Measurements from ENCODE around the gene UPK3BL2. TPM values are rescaled to one million over a fixed set of nuclear protein-coding genes. Genes with fewer than 3 reads are reported as not detected.
"Not testable (repeated sequence)": the region's sequence is repeated elsewhere in the genome, so short reads cannot be mapped to it uniquely, and the experiment has no call there.

The UPK3BL2 gene
- total and polyA plus RNA-seq, 7 donors = 0.88 to 11.1 (median 2.5) TPM

DNA sequence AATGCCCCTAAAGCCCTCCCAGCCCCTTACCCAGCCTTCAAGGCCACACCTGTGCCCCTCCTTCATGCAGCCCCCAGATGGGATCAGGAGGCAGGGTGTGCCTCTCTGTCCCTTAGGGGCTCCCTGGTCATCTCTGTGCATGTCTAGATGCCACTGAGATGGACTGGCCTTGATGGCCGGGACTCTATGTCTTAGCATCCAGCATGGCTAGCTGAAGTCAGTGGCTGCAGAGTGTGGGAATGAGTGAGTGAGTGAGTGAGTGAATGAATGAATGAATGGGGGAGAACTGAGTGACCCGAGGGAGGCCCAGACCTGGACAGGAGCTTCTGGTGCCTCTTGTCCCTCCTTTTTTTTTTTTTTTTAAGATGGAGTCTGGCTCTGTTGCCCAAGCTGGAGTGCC, 11.4 kb downstream of the UPK3BL2 start:
- H3K27ac ChIP-seq; DNase-seq; H3K4me1 ChIP-seq; H3K9me3 ChIP-seq; intact Hi-C loops (cut with DNase I); H3K27me3 ChIP-seq (ENCODE audit: insufficient read depth in 3 of 3, low read length in 2 of 3); H3K4me3 ChIP-seq; H3K36me3 ChIP-seq (ENCODE audit: insufficient read depth in 1 of 2, low read depth in 1 of 2): not testable (repeated sequence)
- 92 to 100% (median 92%) methylated on average over 2 of the region's 2 CpGs for WGBS, 3 donors
- ATAC-seq = peak in 1 of 4 donors; percentile 6

DNA sequence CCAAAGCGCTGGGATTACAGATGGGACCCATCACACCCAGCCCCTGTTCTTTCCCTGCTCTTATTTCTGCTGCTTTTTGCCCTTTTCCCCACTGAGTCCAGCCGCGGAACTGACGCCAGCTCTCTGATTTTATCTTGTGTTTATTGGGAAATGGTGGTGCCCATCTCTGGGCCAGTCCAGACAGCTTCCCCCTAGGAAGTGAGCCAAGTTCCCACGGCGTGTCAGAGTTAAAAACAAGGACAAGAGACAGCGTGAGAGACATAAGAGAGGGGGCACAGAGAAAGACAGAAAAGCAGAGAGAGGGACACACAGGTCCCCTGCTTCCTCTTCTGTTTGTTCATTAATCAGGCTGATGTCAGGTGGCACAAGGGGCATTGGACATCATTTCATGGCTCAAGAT, 11.9 kb downstream of the UPK3BL2 start:
- intact Hi-C loops (cut with DNase I); H3K27ac ChIP-seq; H3K4me1 ChIP-seq; H3K9me3 ChIP-seq; H3K36me3 ChIP-seq (ENCODE audit: insufficient read depth in 1 of 2, low read depth in 1 of 2); H3K27me3 ChIP-seq (ENCODE audit: insufficient read depth in 3 of 3, low read length in 2 of 3); H3K4me3 ChIP-seq; ATAC-seq: not testable (repeated sequence)
- WGBS, 3 donors = no CpG with 5 or more reads among the region's 7 CpGs
- DNase-seq = peak; percentile 6 to 30

- intact Hi-C loops (cut with DNase I); H3K27ac ChIP-seq; H3K36me3 ChIP-seq (ENCODE audit: insufficient read depth in 1 of 2, low read depth in 1 of 2); DNase-seq; H3K4me3 ChIP-seq; H3K27me3 ChIP-seq (ENCODE audit: insufficient read depth in 3 of 3, low read length in 2 of 3); H3K4me1 ChIP-seq; H3K9me3 ChIP-seq: not testable (repeated sequence)
- WGBS, 3 donors = 72 to 90% (median 90%) methylated on average over 2 to 3 of the region's 13 CpGs
- ATAC-seq = peak in 3 of 4 donors; percentile 11 to 19 (median 14)
These were observed 15.4 kb downstream of the UPK3BL2 start for GRCh38 chr7:102527822-102528793.

GRCh38 chr7:102527182-102527581, 16.3 kb downstream of the UPK3BL2 start:
- H3K36me3 ChIP-seq (ENCODE audit: insufficient read depth in 1 of 2, low read depth in 1 of 2); DNase-seq; H3K27ac ChIP-seq; H3K9me3 ChIP-seq; H3K4me3 ChIP-seq; H3K27me3 ChIP-seq (ENCODE audit: insufficient read depth in 3 of 3, low read length in 2 of 3); intact Hi-C loops (cut with DNase I); H3K4me1 ChIP-seq: not testable (repeated sequence)
- peak in 3 of 4 donors; percentile 22 to 27 (median 22) for ATAC-seq
- 70 to 78% (median 75%) methylated on average over 1 of the region's 8 CpGs for WGBS, 3 donors

DNA sequence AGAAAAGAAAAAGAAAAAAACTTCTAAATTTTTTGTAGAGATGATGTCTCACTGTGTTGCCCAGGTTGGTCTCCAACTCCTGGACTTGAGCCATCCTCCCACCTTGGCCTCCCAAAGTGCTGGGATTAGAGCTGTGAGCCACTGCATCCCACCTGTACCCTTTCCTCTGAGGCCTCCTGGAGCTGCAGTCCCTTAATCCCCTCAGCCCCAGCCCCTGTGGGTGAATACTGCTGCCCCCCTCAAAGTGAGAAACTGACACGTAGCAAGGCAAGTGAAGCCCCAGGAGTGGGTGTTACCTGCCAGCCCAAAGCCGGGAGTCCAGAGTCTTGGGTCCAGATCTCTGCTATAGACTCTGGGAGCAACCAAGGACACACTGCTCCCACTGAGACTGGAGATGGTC, 18.7 kb downstream of the UPK3BL2 start:
- H3K36me3 ChIP-seq (ENCODE audit: insufficient read depth in 1 of 2, low read depth in 1 of 2); H3K9me3 ChIP-seq; H3K4me3 ChIP-seq; H3K4me1 ChIP-seq; intact Hi-C loops (cut with DNase I); H3K27me3 ChIP-seq (ENCODE audit: insufficient read depth in 3 of 3, low read length in 2 of 3); H3K27ac ChIP-seq: not testable (repeated sequence)
- 54 to 67% (median 56%) methylated on average over 1 of the region's 2 CpGs for WGBS, 3 donors
- DNase-seq (peak in 1 of 2 donors; percentile 1), ATAC-seq (peak in 2 of 4 donors; percentile 11 to 20)

DNA sequence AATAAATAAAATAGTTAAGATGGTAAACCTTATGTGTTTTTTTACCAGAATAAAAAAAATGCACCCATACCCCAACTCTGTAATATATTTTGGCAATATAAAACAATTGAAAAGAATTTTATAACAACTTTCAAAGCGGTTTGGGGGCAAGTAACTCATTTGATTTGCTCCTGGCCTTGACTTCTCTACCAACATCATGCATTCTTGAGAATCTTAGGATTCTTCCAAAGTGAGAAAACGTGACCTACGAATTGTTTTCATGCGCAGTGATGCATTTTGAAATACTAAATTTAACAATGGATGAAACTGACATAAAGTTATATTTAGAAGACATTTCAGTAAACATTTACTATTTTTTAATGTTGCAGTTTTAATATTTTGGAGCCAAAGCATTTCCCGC, 22.7 kb downstream of the UPK3BL2 start:
- DNase-seq; H3K36me3 ChIP-seq (ENCODE audit: insufficient read depth in 1 of 2, low read depth in 1 of 2); H3K4me1 ChIP-seq; H3K4me3 ChIP-seq; H3K27ac ChIP-seq; H3K9me3 ChIP-seq; H3K27me3 ChIP-seq (ENCODE audit: insufficient read depth in 3 of 3, low read length in 2 of 3); ATAC-seq; intact Hi-C loops (cut with DNase I): not testable (repeated sequence)
- 79 to 80% methylated on average over 4 of the region's 5 CpGs; no CpG with 5 or more reads in 1 of the 3 donors for WGBS, 3 donors

DNA sequence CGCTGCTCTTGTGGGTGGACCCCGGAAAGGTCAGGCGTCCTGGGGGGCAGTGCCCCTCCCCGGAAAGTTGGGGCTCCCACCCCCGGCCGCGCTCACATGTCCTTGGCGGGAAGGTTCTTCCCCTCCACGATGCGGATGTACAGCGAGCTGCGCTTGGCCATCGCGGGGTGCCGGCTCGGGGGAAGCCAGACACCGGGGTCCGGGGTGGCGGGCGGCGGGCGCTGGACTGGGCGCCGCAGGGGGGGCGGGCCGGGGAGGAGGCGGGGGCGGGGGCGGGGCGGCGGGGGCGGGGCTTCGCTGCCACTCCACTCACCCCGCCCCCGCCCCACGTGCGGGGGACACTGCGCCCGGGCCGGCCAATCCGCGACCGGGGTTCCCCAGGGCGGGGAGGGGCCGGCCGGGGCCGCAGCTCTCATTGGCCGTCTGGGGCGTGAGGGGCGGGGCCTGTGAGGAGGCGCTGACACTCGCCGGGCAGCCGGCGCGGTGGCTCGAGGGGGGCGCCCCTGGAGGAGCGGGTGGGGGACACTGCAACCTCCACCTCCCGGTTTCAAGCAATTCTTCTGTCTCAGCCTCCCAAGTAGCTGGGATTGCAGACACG, 25.8 kb downstream of the UPK3BL2 start, which contains the start of gene RASA4B:
Gene RASA4B, minus strand, starts transcription at position 228 of the 598 bp plus-strand sequence. Its CDS starts 67 bp downstream, at position 161.
- H3K27ac ChIP-seq; H3K36me3 ChIP-seq (ENCODE audit: insufficient read depth in 1 of 2, low read depth in 1 of 2); H3K4me1 ChIP-seq; H3K27me3 ChIP-seq (ENCODE audit: insufficient read depth in 3 of 3, low read length in 2 of 3); H3K9me3 ChIP-seq; intact Hi-C loops (cut with DNase I): not testable (repeated sequence)
- peak within 1 kb of the TSS; percentile 42 for H3K4me3 ChIP-seq
- 0 to 4% (median 0%) methylated on average over 9 to 21 of the region's 61 CpGs for WGBS, 3 donors
- DNase-seq (peak; percentile 15 to 35), ATAC-seq (peak; percentile 72 to 81 (median 76))

GRCh38 chr7:102516951-102517350, 26.5 kb downstream of the UPK3BL2 start:
- H3K27me3 ChIP-seq (ENCODE audit: insufficient read depth in 3 of 3, low read length in 2 of 3); H3K9me3 ChIP-seq; H3K27ac ChIP-seq; H3K4me3 ChIP-seq; DNase-seq; intact Hi-C loops (cut with DNase I); H3K36me3 ChIP-seq (ENCODE audit: insufficient read depth in 1 of 2, low read depth in 1 of 2); H3K4me1 ChIP-seq: not testable (repeated sequence)
- no CpG with 5 or more reads among the region's 10 CpGs for WGBS, 3 donors
- ATAC-seq = peak in 2 of 4 donors; percentile 13 to 55

GRCh38 chr7:102515889-102516288, 27.6 kb downstream of the UPK3BL2 start:
- intact Hi-C loops (cut with DNase I) = not testable (repeated sequence)
- peak; percentile 27 to 59 (median 40) for ATAC-seq
- WGBS, 3 donors = no CpG with 5 or more reads among the region's 3 CpGs

DNA sequence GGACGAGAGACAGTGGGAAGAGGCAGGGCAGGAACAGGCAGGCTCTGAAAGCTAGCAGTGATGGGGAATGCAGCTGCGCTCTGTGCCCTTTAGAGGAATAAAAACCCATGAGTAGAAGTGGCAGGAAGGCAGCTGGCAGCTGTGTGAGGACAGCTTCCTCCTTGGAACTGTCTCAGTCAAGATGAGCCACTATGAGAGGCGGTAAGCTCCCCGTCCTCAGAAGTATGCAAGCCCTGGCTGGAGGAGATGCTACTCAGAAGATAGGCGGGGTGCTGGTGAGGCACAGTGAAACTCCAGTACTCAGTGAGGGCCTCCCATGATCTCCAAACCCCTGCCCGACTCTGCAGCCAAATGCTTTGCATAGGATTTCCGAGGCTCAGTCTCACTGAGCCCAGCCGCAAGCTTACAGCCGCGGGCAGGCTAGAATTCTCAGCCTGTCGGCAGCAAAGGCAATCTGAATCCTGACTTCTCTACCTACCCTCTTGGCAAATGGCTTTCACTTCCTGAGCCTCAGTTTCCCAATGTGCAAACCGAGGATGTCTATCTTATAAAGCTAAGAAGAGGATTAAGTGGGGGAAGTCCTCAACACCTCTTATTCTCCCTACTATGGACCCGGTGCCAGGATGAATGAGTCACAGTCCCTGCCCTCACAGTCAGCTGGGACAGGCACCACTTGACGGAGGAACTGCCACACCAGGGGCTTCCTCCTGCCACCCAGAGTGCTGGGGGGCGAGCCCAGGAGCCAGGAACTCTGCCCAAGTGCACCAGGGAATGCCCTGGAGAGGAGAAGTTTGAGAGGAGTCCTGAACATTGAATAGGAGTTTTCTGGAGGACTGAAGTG, 28.4 kb downstream of the UPK3BL2 start:
- ATAC-seq = peak; percentile 53 to 66 (median 58)
- H3K27me3 ChIP-seq (ENCODE audit: insufficient read depth in 3 of 3, low read length in 2 of 3); H3K36me3 ChIP-seq (ENCODE audit: insufficient read depth in 1 of 2, low read depth in 1 of 2); H3K4me1 ChIP-seq; H3K9me3 ChIP-seq; intact Hi-C loops (cut with DNase I); H3K4me3 ChIP-seq: not testable (repeated sequence)
- peak overlapping the region; percentile 78 for H3K27ac ChIP-seq
- DNase-seq = peak in 1 of 2 donors; percentile 46
- WGBS, 3 donors = 0 to 6% methylated on average over 1 to 2 of the region's 15 CpGs; no CpG with 5 or more reads in 1 of the 3 donors

More at GRCh38 chr7:102515889-102516288, 27.6 kb downstream of the UPK3BL2 start:
- H3K27ac ChIP-seq; H3K36me3 ChIP-seq (ENCODE audit: insufficient read depth in 1 of 2, low read depth in 1 of 2); H3K4me3 ChIP-seq; H3K27me3 ChIP-seq (ENCODE audit: insufficient read depth in 3 of 3, low read length in 2 of 3); H3K4me1 ChIP-seq; H3K9me3 ChIP-seq; DNase-seq: not testable (repeated sequence)
